HG02885 (cell line): ENCODE results near the gene PLA2R1.

Experiments used
- ATAC-seq: cut with Tn5 transposase; IDR thresholded peaks from one replicate; pipeline ENCODE4 v1.9.1; 2021; ENCODE audit warnings: mild to moderate bottlenecking; ENCODE audit not compliant: unreplicated experiment, poor library complexity

PLA2R1 gene

GRCh38 chr2:160062292-160063005 is at the start of gene PLA2R1:
Gene PLA2R1, minus strand, starts transcription at chr2:160062615. Its CDS starts 212 bp downstream, at chr2:160062403.
- no peak for ATAC-seq

GRCh38 chr2:160110674-160111239 is 48.3 kb upstream of the PLA2R1 start:
- ATAC-seq: no peak

GRCh38 chr2:160109939-160110673 is 47.7 kb upstream of the PLA2R1 start:
- ATAC-seq: peak; percentile 85

GRCh38 chr2:160109243-160109642 is 46.8 kb upstream of the PLA2R1 start:
- ATAC-seq: no peak

GRCh38 chr2:160108646-160109045 is 46.2 kb upstream of the PLA2R1 start:
- no peak for ATAC-seq

- ATAC-seq: no peak
These were observed 43.0 kb upstream of the PLA2R1 start for GRCh38 chr2:160105366-160105765.

GRCh38 chr2:160104115-160104514 is 41.7 kb upstream of the PLA2R1 start:
- no peak for ATAC-seq

GRCh38 chr2:160097326-160097725 is 34.9 kb upstream of the PLA2R1 start:
- no peak for ATAC-seq

- peak; percentile 93 for ATAC-seq
These were observed 34.0 kb upstream of the PLA2R1 start for GRCh38 chr2:160096409-160096808.

- no peak for ATAC-seq
These were observed 30.0 kb upstream of the PLA2R1 start for GRCh38 chr2:160092445-160092844.

GRCh38 chr2:160091381-160091780 is 29.0 kb upstream of the PLA2R1 start:
- ATAC-seq: no peak

GRCh38 chr2:160087854-160088745 is 25.7 kb upstream of the PLA2R1 start:
- peak; percentile 64 for ATAC-seq

- no peak for ATAC-seq
These were observed 23.2 kb upstream of the PLA2R1 start for GRCh38 chr2:160085662-160086061.

GRCh38 chr2:160077912-160078810 is 15.7 kb upstream of the PLA2R1 start:
- ATAC-seq: no peak

GRCh38 chr2:160076914-160077313 is 14.5 kb upstream of the PLA2R1 start:
- ATAC-seq: no peak

- ATAC-seq: no peak
These were observed 13.8 kb upstream of the PLA2R1 start for GRCh38 chr2:160076241-160076640.

GRCh38 chr2:160075171-160075570 is 12.8 kb upstream of the PLA2R1 start:
- ATAC-seq: no peak

- ATAC-seq: no peak
These were observed 11.0 kb upstream of the PLA2R1 start for GRCh38 chr2:160073284-160073888.

- ATAC-seq: no peak
These were observed 6.5 kb upstream of the PLA2R1 start for GRCh38 chr2:160068906-160069305.
